Panc1 (cell line): Measurements from ENCODE around the gene AHCY. TPM values are rescaled to one million over a fixed set of nuclear protein-coding genes. Genes with fewer than 3 reads are reported as not detected.
"Not testable (repeated sequence)": the region's sequence is repeated elsewhere in the genome, so short reads cannot be mapped to it uniquely, and the experiment has no call there.

Source experiments
- ATAC-seq: fragments of 200-7000 bp; cut with Tn5 transposase; 2 replicates; pipeline ENCODE4 v1.9.1; 2020; ENCODE audit warnings: mild to moderate bottlenecking, moderate library complexity
- BruUV-seq: library from RNA; stranded (reverse); fragments of 400-500 nt; replicated peaks from 2 replicates; lab custom pipeline; 2021; lab: Mats Ljungman, UMichigan
- CTCF ChIA-PET: fragments of 300-600 bp; sonication (Branson Sonifier 250); formaldehyde crosslinking; loops from one replicate; lab custom pipeline; 2022; ENCODE audit warnings: antibody characterized with exemption; lab: Charles Lee
- POLR2A ChIA-PET: fragments of 300-600 bp; sonication (Branson Sonifier 250); formaldehyde crosslinking; loops from one replicate; lab custom pipeline; 2022; ENCODE audit warnings: antibody characterized with exemption; lab: Charles Lee
- DNase-seq: peaks from one replicate; pipeline ENCODE4 v3.0.0-alpha.2; 2010; ENCODE audit warnings: low read depth, low spot score
- H3K27ac ChIP-seq: 2 replicates; pipeline ENCODE4 v1.5.1; 2011; ENCODE audit warnings: mild to moderate bottlenecking, low read length, inconsistent platforms
- H3K27me3 ChIP-seq: fragments of 200-500 bp; sonication (Bioruptor generic); 2 replicates; pipeline ENCODE4 v1.6.0; 2014; ENCODE audit warnings: low read length, inconsistent platforms; ENCODE audit not compliant: control insufficient read depth, insufficient read depth
- H3K36me3 ChIP-seq: fragments of 200-500 bp; sonication (Bioruptor generic); 2 replicates; pipeline ENCODE4 v1.5.1; 2014; ENCODE audit warnings: inconsistent platforms, mild to moderate bottlenecking, low read length, moderate library complexity; ENCODE audit not compliant: control insufficient read depth, insufficient read depth
- H3K4me1 ChIP-seq: 2 replicates; pipeline ENCODE4 v1.5.1; 2011; ENCODE audit warnings: inconsistent platforms, mild to moderate bottlenecking, low read length, moderate library complexity; ENCODE audit not compliant: control insufficient read depth, insufficient read depth
- H3K4me3 ChIP-seq, 2 experiments: 2 replicates each; pipeline ENCODE4 v1.5.1; 2011 to 2012; ENCODE audit warnings: low read depth in 2 of 2, low read length in 2 of 2, mild to moderate bottlenecking in 2 of 2, inconsistent platforms in 1 of 2, moderate library complexity in 1 of 2
- H3K9me3 ChIP-seq: fragments of 200-500 bp; sonication (Bioruptor generic); 2 replicates; pipeline ENCODE4 v1.5.1; 2014; ENCODE audit warnings: low read depth, mild to moderate bottlenecking, inconsistent platforms, low read length, moderate library complexity; ENCODE audit not compliant: control insufficient read depth, insufficient read depth
- POLR2AphosphoS5 ChIP-seq: IDR thresholded peaks from 2 replicates; pipeline ENCODE4 v1.6.1; 2012; ENCODE audit warnings: mild to moderate bottlenecking, low read depth, low read length, moderate library complexity
- SIN3A ChIP-seq: IDR thresholded peaks from 2 replicates; pipeline ENCODE4 v1.6.1; 2012; ENCODE audit warnings: low read depth, mild to moderate bottlenecking, low read length, moderate library complexity, borderline replicate concordance; ENCODE audit not compliant: insufficient read depth
- TCF7L2 ChIP-seq: IDR thresholded peaks from 2 replicates; pipeline ENCODE4 v1.6.1; 2011; ENCODE audit warnings: mild to moderate bottlenecking, low read depth, low read length, inconsistent platforms
- in situ Hi-C: cut with HindIII; loops from 2 replicates; pipeline ENCODE4 v1.10.0; 2016; ENCODE audit warnings: low sequenced_read_pairs, low pct_unique_long_range_greater_than_20kb
- intact Hi-C: fragments of 100-400 bp; cut with micrococcal nuclease; formaldehyde crosslinking; loops from one replicate; pipeline ENCODE4 v1.10.0; 2022; ENCODE audit not compliant: unreplicated experiment
- total RNA-seq: library from RNA; stranded (reverse); gene quantifications from one replicate; pipeline ENCODE4 v1.2.1, GENCODE V29; 2021; ENCODE audit not compliant: unreplicated experiment
- TF ChIP-seq, protein P1 (sequence below): fragments of 450-650 bp; IDR thresholded peaks from 2 replicates; pipeline ENCODE4 v1.5.1; 2017; ENCODE audit warnings: mild to moderate bottlenecking
- TF ChIP-seq, protein P2 (sequence below), 2 experiments: IDR thresholded peaks; 2 replicates each; pipeline ENCODE4 v1.6.1; 2011 to 2012; ENCODE audit warnings: low read depth in 2 of 2, control low read depth in 1 of 2, low read length in 1 of 2, mild to moderate bottlenecking in 1 of 2, moderate library complexity in 1 of 2; ENCODE audit not compliant: insufficient read depth in 1 of 2

The AHCY gene
- total RNA-seq, 1 experiment from 2014 or later: 171 TPM

DNA sequence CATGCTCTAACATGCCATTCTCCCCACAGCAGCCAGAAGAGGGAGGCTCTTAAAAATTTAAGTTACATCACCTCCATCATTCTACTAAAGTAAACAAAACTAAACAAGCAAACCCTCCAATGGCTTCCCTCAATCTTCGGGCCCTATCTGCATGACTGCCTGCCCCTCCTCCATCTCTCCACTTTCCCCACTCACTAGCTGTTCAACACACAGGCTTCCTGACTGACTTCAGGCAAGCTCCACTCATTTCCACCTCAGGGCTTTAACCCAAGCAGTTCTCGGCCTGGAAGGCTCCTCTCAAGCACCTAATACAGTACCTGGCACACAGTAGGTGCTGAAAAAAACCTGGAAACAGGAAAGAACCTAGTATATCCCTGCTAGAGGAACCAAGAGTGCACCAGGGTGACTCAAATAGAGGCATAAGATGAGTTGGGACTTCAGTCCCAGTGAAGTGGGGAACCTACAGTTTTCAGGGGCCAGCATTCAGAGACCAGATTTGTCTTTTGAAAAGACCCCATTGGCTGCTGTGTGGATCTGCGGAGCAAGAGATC lies 2.8 kb downstream of the AHCY start:
- H3K4me3 ChIP-seq: no peak overlapping the region
- TF ChIP-seq SIN3A: no peak
- no peak for TF ChIP-seq TCF7L2
- TF ChIP-seq, protein P1, sequence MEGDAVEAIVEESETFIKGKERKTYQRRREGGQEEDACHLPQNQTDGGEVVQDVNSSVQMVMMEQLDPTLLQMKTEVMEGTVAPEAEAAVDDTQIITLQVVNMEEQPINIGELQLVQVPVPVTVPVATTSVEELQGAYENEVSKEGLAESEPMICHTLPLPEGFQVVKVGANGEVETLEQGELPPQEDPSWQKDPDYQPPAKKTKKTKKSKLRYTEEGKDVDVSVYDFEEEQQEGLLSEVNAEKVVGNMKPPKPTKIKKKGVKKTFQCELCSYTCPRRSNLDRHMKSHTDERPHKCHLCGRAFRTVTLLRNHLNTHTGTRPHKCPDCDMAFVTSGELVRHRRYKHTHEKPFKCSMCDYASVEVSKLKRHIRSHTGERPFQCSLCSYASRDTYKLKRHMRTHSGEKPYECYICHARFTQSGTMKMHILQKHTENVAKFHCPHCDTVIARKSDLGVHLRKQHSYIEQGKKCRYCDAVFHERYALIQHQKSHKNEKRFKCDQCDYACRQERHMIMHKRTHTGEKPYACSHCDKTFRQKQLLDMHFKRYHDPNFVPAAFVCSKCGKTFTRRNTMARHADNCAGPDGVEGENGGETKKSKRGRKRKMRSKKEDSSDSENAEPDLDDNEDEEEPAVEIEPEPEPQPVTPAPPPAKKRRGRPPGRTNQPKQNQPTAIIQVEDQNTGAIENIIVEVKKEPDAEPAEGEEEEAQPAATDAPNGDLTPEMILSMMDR: no peak
- TF ChIP-seq POLR2AphosphoS5: no peak
- TF ChIP-seq, protein P2, sequence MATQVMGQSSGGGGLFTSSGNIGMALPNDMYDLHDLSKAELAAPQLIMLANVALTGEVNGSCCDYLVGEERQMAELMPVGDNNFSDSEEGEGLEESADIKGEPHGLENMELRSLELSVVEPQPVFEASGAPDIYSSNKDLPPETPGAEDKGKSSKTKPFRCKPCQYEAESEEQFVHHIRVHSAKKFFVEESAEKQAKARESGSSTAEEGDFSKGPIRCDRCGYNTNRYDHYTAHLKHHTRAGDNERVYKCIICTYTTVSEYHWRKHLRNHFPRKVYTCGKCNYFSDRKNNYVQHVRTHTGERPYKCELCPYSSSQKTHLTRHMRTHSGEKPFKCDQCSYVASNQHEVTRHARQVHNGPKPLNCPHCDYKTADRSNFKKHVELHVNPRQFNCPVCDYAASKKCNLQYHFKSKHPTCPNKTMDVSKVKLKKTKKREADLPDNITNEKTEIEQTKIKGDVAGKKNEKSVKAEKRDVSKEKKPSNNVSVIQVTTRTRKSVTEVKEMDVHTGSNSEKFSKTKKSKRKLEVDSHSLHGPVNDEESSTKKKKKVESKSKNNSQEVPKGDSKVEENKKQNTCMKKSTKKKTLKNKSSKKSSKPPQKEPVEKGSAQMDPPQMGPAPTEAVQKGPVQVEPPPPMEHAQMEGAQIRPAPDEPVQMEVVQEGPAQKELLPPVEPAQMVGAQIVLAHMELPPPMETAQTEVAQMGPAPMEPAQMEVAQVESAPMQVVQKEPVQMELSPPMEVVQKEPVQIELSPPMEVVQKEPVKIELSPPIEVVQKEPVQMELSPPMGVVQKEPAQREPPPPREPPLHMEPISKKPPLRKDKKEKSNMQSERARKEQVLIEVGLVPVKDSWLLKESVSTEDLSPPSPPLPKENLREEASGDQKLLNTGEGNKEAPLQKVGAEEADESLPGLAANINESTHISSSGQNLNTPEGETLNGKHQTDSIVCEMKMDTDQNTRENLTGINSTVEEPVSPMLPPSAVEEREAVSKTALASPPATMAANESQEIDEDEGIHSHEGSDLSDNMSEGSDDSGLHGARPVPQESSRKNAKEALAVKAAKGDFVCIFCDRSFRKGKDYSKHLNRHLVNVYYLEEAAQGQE (IDR thresholded peaks at IDR 0.05; ENCODE audit: insufficient read depth in 1 of 2, low read depth in 2 of 2, low read length in 1 of 2): no peak
- ATAC-seq: no peak
- no peak for DNase-seq
- peaks cover 28% of the 10 kb centered on the region for H3K4me1 ChIP-seq
- POLR2A ChIA-PET: no interaction called here
- 0 out of 2 replicates have a peak overlapping the region, but pooled peaks have one; percentile 39 for H3K27ac ChIP-seq
- intact Hi-C loops (loop anchor here (10.0 kb wide), 1 partner anchor 106 kb away; no protein-coding TSS in a partner anchor), in situ Hi-C loops (no loop called here)
- no peaks in the 10 kb centered on the region for H3K9me3 ChIP-seq
- H3K36me3 ChIP-seq: 0 out of 2 replicates have a peak, but pooled peaks cover 2% of the 10 kb centered on the region
- CTCF ChIA-PET: no interaction called here
- BruUV-seq: no TSS peak
- no peaks in the 10 kb centered on the region for H3K27me3 ChIP-seq

DNA sequence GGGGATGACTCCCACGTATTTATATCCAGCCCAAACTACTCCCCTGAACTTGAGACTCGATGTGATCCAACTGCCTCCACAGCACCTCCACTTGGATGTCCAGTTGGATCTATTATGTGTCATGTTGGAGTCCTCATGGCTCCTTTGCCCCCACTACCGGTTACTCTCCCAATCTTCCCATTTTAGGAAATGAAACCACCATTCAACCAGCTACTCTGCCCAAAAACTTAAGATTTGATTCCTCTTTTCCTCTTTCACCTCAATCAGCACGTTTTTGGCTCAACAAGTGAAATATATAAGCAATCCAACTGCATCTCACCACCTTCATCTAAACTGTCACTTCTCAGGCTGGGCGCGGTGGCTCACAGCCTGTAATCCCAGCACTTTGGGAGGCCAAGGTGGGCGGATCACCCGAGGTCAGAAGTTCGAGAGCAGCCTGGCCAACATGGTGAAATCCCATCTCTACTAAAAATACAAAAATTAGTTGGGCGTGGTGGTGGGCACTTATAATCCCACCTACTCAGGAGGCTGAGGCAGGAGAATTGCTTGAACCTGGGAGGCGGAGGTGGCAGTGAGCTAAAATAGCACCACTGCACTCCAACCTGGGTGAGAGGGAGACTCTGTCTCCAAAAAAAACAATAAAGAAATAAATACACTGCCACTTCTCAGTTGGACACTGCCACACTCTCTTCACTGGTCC lies 3.4 kb downstream of the AHCY start:
- Histone ChIP-seq H3K4me3 (no peak overlapping the region), H3K27ac (no peak overlapping the region), H3K4me1 (peaks cover 28% of the 10 kb centered on the region), H3K36me3 (peaks cover 2% of the 10 kb centered on the region; the same call in 1 of the 2 replicates), H3K27me3 (no peaks in the 10 kb centered on the region), H3K9me3 (no peaks in the 10 kb centered on the region)
- TF ChIP-seq POLR2AphosphoS5 (no peak), TCF7L2 (no peak), SIN3A (no peak)
- TF ChIP-seq, protein P1: no peak
- TF ChIP-seq, protein P2 (IDR thresholded peaks at IDR 0.05; ENCODE audit: insufficient read depth in 1 of 2, low read depth in 2 of 2, low read length in 1 of 2): no peak
- ChIA-PET CTCF (no interaction called here), POLR2A (no interaction called here)
- ATAC-seq (no peak), DNase-seq (no peak)
- intact Hi-C loops: loop anchor here (10.0 kb wide), 1 partner anchor 105 kb away; no protein-coding TSS in a partner anchor
- in situ Hi-C loops: no loop called here
- BruUV-seq: no TSS peak

DNA sequence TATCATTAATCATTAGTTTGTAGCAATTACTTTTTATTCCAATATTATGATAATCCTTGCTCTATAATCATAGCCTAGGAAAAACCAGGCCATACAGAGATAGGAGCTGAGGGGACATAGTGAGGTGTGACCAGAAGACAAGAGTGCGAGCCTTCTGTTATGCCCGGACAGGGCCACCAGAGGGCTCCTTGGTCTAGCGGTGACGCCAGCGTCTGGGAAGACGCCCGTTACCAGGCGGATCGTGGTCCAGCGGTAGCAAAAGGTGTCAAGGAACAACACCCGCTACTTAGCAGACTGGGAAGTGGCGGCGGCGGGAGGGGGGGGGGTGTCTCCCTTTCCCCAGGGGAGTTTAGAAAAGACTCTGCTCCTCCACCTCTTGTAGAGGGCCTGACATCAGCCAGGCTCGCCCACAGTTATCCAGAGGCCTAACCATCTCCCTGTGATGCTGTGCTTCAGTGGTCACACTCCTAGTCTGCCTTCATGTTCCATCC lies 4.8 kb downstream of the AHCY start:
- ATAC-seq, in situ Hi-C loops: not testable (repeated sequence)

More for the DNA sequence above, 4.8 kb downstream of the AHCY start:
- BruUV-seq, H3K27ac ChIP-seq, CTCF ChIA-PET, H3K4me3 ChIP-seq, H3K27me3 ChIP-seq, H3K36me3 ChIP-seq, POLR2A ChIA-PET, H3K9me3 ChIP-seq, intact Hi-C loops, DNase-seq: not testable (repeated sequence)
- H3K4me1 ChIP-seq: peaks cover 28% of the 10 kb centered on the region
